NCI-H1694 (cell line): ENCODE results near the gene SEMA6B.

Experiments used
- DNase-seq: peaks from one replicate; lab custom pipeline; 2025; lab: John Stamatoyannopoulos, UW

Gene SEMA6B

DNA sequence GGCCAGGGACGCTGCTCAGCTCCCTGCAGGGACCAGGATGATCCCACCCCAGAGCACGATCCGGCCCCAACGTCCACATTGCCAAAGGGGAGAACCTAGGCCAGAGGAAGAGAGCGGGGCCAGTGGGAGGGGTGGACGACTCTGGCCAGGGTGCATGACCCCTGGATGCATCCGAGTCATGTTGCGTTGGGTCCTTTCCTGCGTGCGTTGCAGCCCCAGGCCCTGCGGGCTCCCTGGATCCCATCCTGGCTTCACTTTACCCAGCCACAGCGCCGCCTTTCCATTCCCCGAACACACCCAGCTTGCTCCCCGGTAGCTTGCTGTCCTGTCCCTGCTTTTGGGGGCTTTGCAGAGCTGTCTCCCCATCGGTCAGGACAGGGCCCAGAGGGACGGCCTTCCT lies 51.7 kb downstream of the SEMA6B start:
- no peak for DNase-seq

- DNase-seq = no peak
These were observed 52.4 kb downstream of the SEMA6B start for GRCh38 chr19:4507150-4507452.

DNA sequence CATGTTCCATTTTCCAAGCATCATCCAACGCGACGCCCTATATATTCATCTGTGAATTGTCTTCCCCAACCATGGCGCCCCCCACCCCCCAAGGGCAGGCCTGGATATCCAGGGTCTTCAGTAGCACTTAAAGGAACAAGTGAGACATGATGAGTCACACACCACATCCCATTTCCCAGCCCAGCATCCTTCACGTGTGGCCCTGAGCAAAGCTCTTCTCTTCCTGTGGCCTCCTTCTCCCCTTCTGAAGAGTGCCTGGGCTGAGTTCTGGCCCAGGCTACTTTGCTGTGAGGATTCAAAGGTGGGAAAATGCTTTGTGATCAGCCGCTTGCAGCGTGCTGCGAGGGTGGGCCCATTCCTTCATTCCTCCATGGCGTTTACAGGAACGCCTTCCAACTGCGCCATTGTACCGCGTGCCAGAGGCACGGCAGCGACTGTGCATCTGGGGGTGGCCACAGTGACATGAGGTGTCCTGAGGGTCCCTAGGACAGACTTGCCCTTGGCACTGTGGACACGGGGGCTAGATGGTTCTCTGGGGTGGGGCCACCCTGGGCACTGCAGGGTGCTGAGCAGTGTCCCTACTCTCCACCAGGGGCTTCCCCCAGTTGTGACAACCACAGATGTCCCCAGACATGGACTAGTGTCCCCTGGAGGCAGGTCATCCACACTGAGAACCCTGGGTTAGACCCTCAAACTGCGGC lies 52.9 kb downstream of the SEMA6B start:
- DNase-seq = no peak

DNA sequence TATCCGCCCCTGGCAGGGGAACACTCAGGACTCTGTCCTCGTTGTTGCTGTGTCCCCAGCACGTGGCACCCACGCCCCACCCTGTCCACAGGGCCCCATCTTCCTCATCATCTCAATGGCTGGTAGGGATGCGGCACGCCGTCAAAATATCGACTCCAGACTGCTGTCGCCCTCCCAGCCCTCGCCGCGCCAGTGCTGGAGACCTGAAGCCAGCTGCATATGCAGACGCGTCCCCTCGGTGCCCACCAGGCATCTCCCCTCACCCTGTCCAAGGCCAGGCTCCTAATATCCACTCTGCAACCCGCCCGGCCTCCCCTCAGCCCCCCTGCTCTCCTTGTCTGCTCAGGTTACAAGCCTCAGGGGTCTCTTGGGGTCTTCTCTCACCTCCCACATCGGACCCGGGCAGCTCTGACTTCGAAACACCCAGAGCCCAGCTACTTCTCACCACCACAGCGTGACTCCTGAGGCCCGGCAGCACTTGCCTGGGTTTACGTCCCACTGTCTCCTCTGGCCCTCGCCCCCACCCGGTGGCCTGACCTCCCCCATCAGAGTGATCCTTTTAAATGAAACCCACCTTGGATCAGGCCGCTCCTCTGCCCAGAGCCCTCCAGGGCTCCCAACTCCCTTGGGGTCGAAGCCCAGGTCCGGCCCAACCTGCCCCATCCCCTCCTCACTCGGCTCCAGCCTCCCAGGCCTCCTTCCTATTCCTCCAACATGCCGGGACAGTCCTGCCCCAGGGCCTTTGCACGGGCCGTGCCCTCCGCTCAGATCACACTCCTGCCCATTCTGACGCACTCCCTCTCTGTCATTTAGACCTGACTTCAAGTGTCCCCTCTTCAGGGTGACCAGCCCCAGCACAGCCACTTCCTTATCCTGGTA lies 53.7 kb downstream of the SEMA6B start:
- no peak for DNase-seq

DNA sequence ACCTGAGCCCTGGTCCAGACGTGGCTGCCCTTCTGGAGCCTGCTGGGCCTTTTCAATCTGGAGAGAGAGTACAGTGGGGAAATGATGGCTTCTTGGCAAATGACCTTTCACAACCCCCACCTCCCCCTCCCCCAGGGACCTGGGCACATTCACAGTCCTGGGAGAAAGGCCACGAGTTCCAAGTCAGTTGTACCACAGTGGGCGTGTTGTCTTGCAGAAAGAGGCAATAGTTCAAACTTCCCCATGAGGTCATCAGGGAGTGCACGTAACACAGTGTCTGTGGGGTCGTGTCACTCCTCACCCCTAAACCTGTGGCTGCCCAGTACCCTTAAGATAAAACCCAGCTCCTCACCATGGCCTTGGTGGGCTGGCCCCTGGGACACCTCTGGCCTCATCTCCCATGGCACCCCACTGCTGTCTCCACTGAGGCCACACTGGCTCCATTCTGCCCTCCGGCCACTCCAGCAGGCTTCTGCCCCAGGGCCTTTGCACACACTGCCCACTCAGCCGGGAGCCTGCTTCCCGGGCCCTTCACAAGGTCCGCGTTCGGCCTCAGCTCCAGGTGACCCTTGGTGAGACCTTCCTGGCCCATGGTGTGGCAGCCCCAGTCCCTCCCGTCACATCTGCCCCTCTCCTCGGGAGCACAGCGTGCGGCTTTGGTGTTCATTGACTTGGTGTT lies 54.5 kb downstream of the SEMA6B start:
- DNase-seq = no peak

DNA sequence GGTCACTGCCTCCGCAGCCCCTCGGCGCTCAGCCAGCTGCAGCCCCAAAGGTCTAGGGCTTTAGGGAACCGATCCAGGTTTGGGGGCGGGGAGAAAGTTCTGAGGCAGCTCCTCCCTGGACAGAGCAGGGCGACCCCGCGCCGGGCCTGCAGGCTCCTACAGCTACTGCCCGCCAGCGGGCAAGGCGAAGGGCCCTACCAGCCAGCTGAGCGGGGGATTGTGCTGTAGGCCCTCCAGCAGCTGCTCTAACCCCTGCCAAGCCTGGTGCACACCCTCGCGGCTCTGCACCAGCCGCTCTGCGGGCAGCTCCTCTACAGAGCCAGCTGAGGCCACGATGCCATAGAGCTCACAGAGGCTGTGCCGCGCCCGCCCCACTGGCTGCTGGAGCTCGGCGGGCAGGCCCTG lies 55.2 kb downstream of the SEMA6B start:
- no peak for DNase-seq

DNA sequence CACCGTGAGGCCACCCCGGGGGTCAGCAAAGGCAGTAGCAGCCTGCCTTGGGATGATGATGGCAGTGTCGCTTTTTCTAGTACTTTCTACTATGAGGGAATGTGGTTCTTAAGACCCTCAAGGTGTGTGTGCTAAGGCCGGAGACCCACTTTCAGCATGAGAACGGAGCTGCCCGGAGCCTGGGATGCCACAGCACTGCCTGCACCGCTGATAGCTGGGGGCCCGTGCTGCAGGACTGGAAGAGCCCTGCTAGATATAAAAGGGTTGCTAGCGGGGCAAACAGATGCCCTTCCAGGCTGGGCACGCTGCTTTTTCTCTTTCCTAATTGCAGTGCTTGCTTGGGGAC lies 55.7 kb downstream of the SEMA6B start:
- no peak for DNase-seq

GRCh38 chr19:4503132-4503824 lies 56.2 kb downstream of the SEMA6B start:
- DNase-seq = no peak

DNA sequence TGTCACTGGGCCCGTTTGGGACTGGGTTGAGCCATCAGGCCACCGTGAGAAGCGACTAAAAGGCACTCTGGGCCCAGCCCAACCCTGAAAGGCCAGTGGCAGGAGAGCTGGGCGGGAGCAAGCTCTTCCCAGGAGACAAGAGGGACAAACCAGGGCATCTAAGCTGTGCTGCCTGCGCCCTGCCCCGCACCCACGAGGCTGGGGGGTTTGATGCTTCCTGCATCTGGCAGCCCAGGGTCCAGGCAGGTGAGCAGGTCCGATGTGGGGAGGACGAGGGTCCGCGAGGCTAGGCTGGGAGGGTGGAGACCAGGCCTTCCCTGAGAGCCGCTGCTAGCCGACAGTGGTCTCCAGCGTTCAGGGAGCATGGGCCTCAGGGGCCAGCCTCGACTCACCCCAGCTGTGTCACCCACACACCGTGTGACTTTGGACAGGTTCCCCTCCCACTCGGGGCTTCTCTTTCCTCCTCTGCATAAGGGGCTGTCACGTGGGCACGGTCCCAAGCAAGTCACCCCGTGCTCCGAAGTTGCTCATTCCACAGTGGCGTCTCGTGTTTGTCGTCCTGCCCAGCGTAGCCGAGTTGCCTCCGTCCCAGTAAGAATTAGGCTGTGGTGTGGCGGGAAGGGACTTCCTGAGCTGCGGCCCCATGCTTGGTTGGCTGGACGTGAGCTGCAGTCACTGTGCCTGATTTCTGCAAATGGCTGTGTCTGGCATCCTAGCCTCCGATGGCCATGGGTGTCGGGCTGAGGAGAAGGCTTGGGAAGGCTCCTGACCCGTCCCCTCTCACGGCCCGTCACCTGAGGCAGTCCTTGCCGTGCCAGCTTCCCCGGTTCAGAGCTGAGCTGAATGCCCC lies 57.0 kb downstream of the SEMA6B start:
- DNase-seq = no peak

DNA sequence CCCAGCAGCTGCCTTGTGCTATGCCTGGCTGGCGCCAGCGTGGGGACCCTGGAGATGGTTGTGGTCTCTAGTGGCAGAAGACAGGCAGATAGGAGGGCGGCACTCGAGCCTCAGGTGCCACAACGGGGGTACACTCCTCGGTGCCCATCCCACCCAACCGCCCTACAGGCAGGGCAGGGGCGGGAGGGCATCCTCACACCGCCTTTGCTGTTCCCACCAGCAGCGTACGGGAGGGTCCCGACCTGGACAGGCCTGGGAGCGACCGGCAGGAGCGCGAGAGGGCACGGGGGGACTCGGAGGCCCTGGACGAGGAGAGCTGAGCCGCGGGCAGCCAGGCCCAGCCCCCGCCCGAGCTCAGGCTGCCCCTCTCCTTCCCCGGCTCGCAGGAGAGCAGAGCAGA lies 57.8 kb downstream of the SEMA6B start:
- no peak for DNase-seq

DNA sequence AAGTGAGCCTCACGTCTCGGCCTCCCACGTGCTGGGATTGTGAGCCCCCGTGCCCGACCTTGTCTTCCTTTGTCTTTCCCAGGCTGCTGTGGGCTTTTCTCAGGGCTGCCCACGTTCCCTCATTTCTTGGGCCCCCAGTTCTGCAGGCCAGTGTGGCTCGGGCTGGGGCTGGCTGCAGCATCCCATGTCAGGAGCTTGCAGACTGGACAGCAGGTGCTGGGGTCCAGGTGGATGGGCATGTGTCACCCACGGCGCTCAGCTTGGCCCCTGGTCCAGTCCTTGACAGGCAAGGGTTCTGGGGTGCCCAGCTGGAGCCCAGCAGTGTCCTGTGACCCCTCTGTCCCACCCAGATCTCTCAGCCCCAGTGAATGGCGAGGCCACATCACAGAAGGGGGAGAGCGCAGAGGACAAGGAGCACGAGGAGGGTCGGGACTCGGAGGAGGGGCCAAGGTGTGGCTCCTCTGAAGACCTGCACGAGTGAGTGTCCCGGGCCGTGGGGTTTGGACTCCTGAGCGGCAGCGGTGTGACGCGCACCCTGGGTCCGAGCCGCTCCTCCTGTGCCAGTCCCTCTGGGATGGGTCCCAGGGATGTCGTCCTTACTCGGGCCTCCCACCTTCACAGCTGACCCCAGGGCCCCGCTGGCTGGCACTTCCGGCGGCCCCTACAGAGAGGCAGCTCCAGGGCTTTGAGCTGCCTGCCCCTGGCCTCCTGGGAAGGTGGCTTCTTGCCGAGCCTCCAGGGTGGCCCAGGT lies 58.5 kb downstream of the SEMA6B start:
- DNase-seq = no peak

DNA sequence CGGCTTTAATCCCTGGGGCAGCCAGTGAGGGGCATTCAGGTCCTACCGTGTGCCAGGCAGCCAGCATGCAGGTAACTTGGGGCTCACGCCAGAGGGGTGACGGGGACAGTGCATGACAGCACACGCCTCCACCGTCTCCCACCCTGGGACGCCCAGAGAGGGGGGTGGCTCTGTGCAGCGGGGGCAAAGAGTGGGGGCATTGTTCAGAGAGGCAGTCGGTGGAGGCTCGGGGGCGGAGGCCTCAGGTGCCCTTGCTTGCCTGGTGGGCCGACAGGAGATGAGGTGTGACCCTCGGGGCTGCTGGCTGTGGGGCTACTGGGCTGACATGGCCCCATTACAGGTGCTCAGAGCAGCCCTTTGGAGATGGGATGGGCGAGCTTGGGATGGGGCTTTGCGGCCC lies 59.6 kb downstream of the SEMA6B start:
- DNase-seq = no peak

DNA sequence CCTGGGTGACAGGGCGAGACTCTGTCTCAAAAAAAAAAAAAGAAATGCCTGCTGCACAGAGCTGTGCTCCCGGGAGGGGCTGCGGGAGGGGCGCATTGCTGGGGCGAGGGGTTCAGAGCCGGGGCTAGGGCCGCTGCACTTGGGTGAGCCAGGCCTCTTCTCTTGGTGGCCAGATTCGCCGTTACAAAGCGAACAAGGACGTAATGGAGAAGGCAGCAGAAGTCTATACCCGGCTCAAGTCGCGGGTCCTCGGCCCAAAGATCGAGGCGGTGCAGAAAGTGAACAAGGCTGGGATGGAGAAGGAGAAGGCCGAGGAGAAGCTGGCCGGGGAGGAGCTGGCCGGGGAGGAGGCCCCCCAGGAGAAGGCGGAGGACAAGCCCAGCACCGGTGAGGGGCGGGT lies 60.2 kb downstream of the SEMA6B start:
- no peak for DNase-seq

DNA sequence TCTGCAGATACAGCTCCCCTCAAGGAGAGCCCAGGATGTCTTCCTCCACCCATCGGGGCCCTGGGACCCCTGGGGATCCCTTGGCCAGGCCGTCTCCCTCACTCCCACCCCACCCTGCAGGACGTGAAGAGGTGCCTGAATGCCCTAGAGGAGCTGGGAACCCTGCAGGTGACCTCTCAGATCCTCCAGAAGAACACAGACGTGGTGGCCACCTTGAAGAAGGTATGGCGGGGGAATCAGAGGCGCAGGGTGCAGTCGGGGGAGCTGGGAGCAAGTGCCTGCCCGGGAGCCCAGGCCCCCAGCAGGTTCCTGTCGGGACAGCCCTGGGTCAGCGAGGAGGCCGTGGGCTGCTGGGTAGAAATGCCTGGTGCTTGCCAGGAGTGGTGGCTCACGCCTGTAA lies 60.8 kb downstream of the SEMA6B start:
- no peak for DNase-seq

- DNase-seq = no peak
These were observed 61.6 kb downstream of the SEMA6B start for GRCh38 chr19:4497770-4498389.

GRCh38 chr19:4496304-4496703 lies 63.2 kb downstream of the SEMA6B start:
- no peak for DNase-seq

- no peak for DNase-seq
These were observed 64.0 kb downstream of the SEMA6B start for GRCh38 chr19:4495471-4495870.

- no peak for DNase-seq
These were observed 64.8 kb downstream of the SEMA6B start for GRCh38 chr19:4494691-4495064.

DNA sequence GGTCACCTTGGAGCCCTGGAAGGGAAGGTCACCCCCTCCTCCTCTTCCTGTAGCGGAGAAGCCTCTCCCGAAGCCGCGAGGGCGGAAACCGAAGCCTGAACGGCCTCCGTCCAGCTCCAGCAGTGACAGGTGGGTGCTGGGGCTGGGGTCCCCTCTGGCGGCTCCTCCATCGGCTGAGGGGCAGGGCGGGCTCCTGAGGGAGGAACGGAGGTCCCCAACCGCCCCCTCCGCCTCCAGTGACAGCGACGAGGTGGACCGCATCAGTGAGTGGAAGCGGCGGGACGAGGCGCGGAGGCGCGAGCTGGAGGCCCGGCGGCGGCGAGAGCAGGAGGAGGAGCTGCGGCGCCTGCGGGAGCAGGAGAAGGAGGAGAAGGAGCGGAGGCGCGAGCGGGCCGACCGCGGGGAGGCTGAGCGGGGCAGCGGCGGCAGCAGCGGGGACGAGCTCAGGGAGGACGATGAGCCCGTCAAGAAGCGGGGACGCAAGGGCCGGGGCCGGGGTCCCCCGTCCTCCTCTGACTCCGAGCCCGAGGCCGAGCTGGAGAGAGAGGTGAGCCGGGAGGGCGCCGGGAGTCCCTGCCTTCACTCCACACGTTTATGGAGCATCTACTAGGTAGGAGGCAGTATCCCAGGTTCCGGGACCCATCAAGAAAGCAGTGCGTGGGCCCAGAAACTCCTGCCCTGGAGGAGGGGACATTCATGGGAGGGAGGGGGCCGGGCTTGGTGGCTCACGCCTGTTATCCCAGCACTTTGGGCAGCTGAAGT lies 65.4 kb downstream of the SEMA6B start:
- no peak for DNase-seq
